H1 (cell line): ENCODE data around the gene OSBPL5. TPM values are rescaled to one million over a fixed set of nuclear protein-coding genes. Genes with fewer than 3 reads are reported as not detected.

Experiments
- CTCF ChIA-PET: fragments of 300-600 bp; sonication (Branson Sonifier 250); formaldehyde crosslinking; loops from one replicate; lab custom pipeline; 2021; ENCODE audit not compliant: partially characterized antibody; lab: Charles Lee
- POLR2A ChIA-PET: fragments of 300-600 bp; sonication (Branson Sonifier 250); formaldehyde crosslinking; loops from one replicate; lab custom pipeline; 2021; ENCODE audit warnings: inconsistent platforms; ENCODE audit not compliant: partially characterized antibody; lab: Charles Lee
- DNase-seq, 2 experiments: peaks; one replicate each; pipeline versions ENCODE4 v3.0.0 to v3.0.0-alpha.2; 2010 to 2022; ENCODE audit warnings: low spot score in 2 of 2, low read depth in 1 of 2, mixed read lengths in 1 of 2
- FAIRE-seq: peaks from 2 replicates; lab custom pipeline; 2011; peaks lifted over from hg19 to GRCh38; lab: Jason Lieb, UNC
- H2AFZ ChIP-seq: 2 replicates; pipeline ENCODE4 v1.8.1; 2012; ENCODE audit warnings: low read length, inconsistent platforms
- H2AK5ac ChIP-seq: 2 replicates; pipeline ENCODE4 v1.6.1; 2013; ENCODE audit warnings: low read depth, low read length
- H2BK120ac ChIP-seq: replicated peaks from 2 replicates; pipeline ENCODE3; 2013; ENCODE audit warnings: low read depth, low read length, inconsistent platforms
- H2BK12ac ChIP-seq: 2 replicates; pipeline ENCODE4 v1.6.1; 2013; ENCODE audit warnings: low read depth, low read length
- H2BK15ac ChIP-seq: 2 replicates; pipeline ENCODE4 v1.6.1; 2013; ENCODE audit warnings: low read length
- H2BK20ac ChIP-seq: 2 replicates; pipeline ENCODE4 v1.6.1; 2013; ENCODE audit warnings: low read length
- H2BK5ac ChIP-seq: 2 replicates; pipeline ENCODE4 v1.6.1; 2013; ENCODE audit warnings: low read depth, low read length
- H3K14ac ChIP-seq: 2 replicates; pipeline ENCODE4 v1.6.1; 2013; ENCODE audit warnings: inconsistent platforms; ENCODE audit not compliant: insufficient read length
- H3K18ac ChIP-seq: 2 replicates; pipeline ENCODE4 v1.6.1; 2013; ENCODE audit warnings: low read length; ENCODE audit errors: extremely low read depth
- H3K23ac ChIP-seq: 2 replicates; pipeline ENCODE4 v1.6.1; 2013; ENCODE audit warnings: inconsistent platforms; ENCODE audit not compliant: insufficient read length
- H3K23me2 ChIP-seq: 2 replicates; pipeline ENCODE4 v1.6.1; 2013; ENCODE audit warnings: low read depth, low read length
- H3K27ac ChIP-seq: 2 replicates; pipeline ENCODE4 v1.6.1; 2011; ENCODE audit warnings: low read depth, low read length, inconsistent platforms
- H3K27me3 ChIP-seq, 4 experiments: replicated peaks in 1 of 4; 1 replicate in 1 of 4; 2 replicates in 3 of 4; pipeline versions ENCODE4 v1.6.1 to v1.8.1; 2011 to 2013; ENCODE audit warnings: low read length in 3 of 4, mild to moderate bottlenecking in 3 of 4, inconsistent platforms in 2 of 4, mixed read lengths in 2 of 4, moderate library complexity in 1 of 4; ENCODE audit not compliant: control insufficient read depth in 3 of 4, insufficient read depth in 3 of 4; ENCODE audit errors: extremely low read depth in 1 of 4
- H3K36me3 ChIP-seq, 4 experiments: 2 replicates each; pipeline versions ENCODE4 v1.6.1 to v1.8.1; 2011 to 2013; ENCODE audit warnings: mild to moderate bottlenecking in 4 of 4, low read length in 3 of 4, moderate library complexity in 2 of 4, control low read depth in 1 of 4, inconsistent platforms in 1 of 4; ENCODE audit not compliant: insufficient read depth in 4 of 4, control insufficient read depth in 2 of 4
- H3K4ac ChIP-seq: replicated peaks from 2 replicates; pipeline ENCODE3; 2013; ENCODE audit warnings: low read length, low read depth, mixed read lengths, inconsistent platforms; ENCODE audit not compliant: insufficient read length
- H3K4me1 ChIP-seq, 4 experiments: replicated peaks in 1 of 4; 1 replicate in 1 of 4; 2 replicates in 3 of 4; pipeline versions ENCODE4 v1.6.1 to v1.8.1; 2011 to 2013; ENCODE audit warnings: low read length in 3 of 4, inconsistent platforms in 2 of 4, mixed read lengths in 1 of 4; ENCODE audit not compliant: insufficient read depth in 4 of 4, control insufficient read depth in 3 of 4
- H3K4me2 ChIP-seq, 2 experiments: 2 replicates each; pipeline versions ENCODE4 v1.6.1 to v1.8.1; 2011 to 2013; ENCODE audit warnings: low read depth in 2 of 2, low read length in 2 of 2, control low read depth in 1 of 2, inconsistent platforms in 1 of 2, mild to moderate bottlenecking in 1 of 2; ENCODE audit not compliant: insufficient read depth in 1 of 2
- H3K4me3 ChIP-seq, 4 experiments: fragments of 200-600, 300-600 bp in 1 of 4; sonication (generic), shearing (Covaris generic), sonication (Bioruptor Twin) in 1 of 4; 2 replicates each; pipeline versions ENCODE4 v1.5.1 to v1.8.1; 2011 to 2016; ENCODE audit warnings: low read length in 4 of 4, low read depth in 3 of 4, control low read depth in 2 of 4, inconsistent platforms in 2 of 4, mild to moderate bottlenecking in 2 of 4, mixed read lengths in 1 of 4, moderate library complexity in 1 of 4; ENCODE audit not compliant: insufficient read depth in 2 of 4; ENCODE audit errors: extremely low read depth in 1 of 4
- H3K56ac ChIP-seq: replicated peaks from 2 replicates; pipeline ENCODE3; 2013; ENCODE audit warnings: low read depth, mild to moderate bottlenecking, mixed read lengths, low read length, inconsistent platforms; ENCODE audit not compliant: insufficient read length
- H3K79me1 ChIP-seq: 2 replicates; pipeline ENCODE4 v1.6.1; 2013; ENCODE audit warnings: low read depth, low read length, control low read depth
- H3K79me2 ChIP-seq, 2 experiments: 2 replicates each; pipeline versions ENCODE4 v1.6.1 to v1.8.1; 2012 to 2013; ENCODE audit warnings: low read length in 2 of 2, mild to moderate bottlenecking in 2 of 2, inconsistent platforms in 1 of 2; ENCODE audit not compliant: insufficient read depth in 2 of 2, control insufficient read depth in 1 of 2
- H3K9ac ChIP-seq, 4 experiments: replicated peaks in 1 of 4; 1 replicate in 1 of 4; 2 replicates in 3 of 4; pipeline versions ENCODE4 v1.6.1 to v1.8.1; 2011 to 2013; ENCODE audit warnings: low read depth in 3 of 4, low read length in 3 of 4, control low read depth in 2 of 4, mild to moderate bottlenecking in 2 of 4, moderate library complexity in 2 of 4, inconsistent platforms in 1 of 4; ENCODE audit errors: extremely low read depth in 1 of 4
- H3K9me3 ChIP-seq, 2 experiments: 2 replicates each; pipeline versions ENCODE4 v1.6.1 to v1.8.1; 2012 to 2013; ENCODE audit warnings: mild to moderate bottlenecking in 2 of 2, moderate library complexity in 2 of 2, control low read depth in 1 of 2, inconsistent platforms in 1 of 2, low read depth in 1 of 2, low read length in 1 of 2, mixed read lengths in 1 of 2; ENCODE audit not compliant: insufficient read depth in 2 of 2
- H4K20me1 ChIP-seq, 2 experiments: replicated peaks in 1 of 2; 2 replicates each; pipeline versions ENCODE3 to v1.8.1; 2011 to 2013; ENCODE audit warnings: inconsistent platforms in 2 of 2, low read length in 2 of 2, mild to moderate bottlenecking in 1 of 2; ENCODE audit not compliant: insufficient read depth in 2 of 2, control insufficient read depth in 1 of 2
- H4K5ac ChIP-seq: 2 replicates; pipeline ENCODE4 v1.6.1; 2013; ENCODE audit warnings: low read length, low read depth, mixed read lengths, inconsistent platforms; ENCODE audit not compliant: insufficient read length
- H4K8ac ChIP-seq: 2 replicates; pipeline ENCODE4 v1.8.0; 2013; ENCODE audit warnings: mild to moderate bottlenecking, moderate library complexity, low read length, inconsistent platforms; ENCODE audit not compliant: insufficient read depth; ENCODE audit errors: extremely low read depth
- H4K91ac ChIP-seq: replicated peaks from 2 replicates; pipeline ENCODE3; 2013; ENCODE audit warnings: low read length, mixed read lengths, inconsistent platforms; ENCODE audit not compliant: insufficient read length
- CHD1 ChIP-seq: IDR thresholded peaks from 2 replicates; pipeline ENCODE4 v1.6.1; 2012; ENCODE audit warnings: low read depth, low read length, improper control_type of control experiment
- KDM4A ChIP-seq: IDR thresholded peaks from one replicate; pipeline ENCODE4 v1.7.1; 2012; ENCODE audit warnings: low read depth, mild to moderate bottlenecking, moderate library complexity, low read length, inconsistent platforms; ENCODE audit not compliant: severe bottlenecking
- MAX ChIP-seq: IDR thresholded peaks from 2 replicates; pipeline ENCODE4 v1.6.1; 2012; ENCODE audit warnings: inconsistent platforms
- ZNF274 ChIP-seq: IDR thresholded peaks from 2 replicates; pipeline ENCODE4 v1.7.0; 2012; ENCODE audit warnings: low read length, borderline replicate concordance; ENCODE audit errors: extremely low read depth
- whole genome bisulfite sequencing, 2 experiments: shearing (Covaris generic) in 1 of 2; methylation state at CpG; one replicate each; pipeline versions ENCODE4 v1.1.6 to v1.1.7; 2013 to 2015; ENCODE audit warnings: low lambda C conversion rate in 2 of 2, mixed read lengths in 2 of 2, inconsistent platforms in 1 of 2, low coverage in 1 of 2, missing lambda C conversion rate in 1 of 2; ENCODE audit not compliant: insufficient replicate concordance in 2 of 2, insufficient coverage in 1 of 2, insufficient read length in 1 of 2; ENCODE audit errors: extremely low coverage in 1 of 2, missing lambda C conversion rate in 1 of 2; 5-methylcytosine and 5-hydroxymethylcytosine counted together
- polyA plus RNA-seq, 7 experiments: library from polyadenylated mRNA; depleted of rRNA in 3 of 7; stranded (reverse) in 5 of 7; unstranded in 2 of 7; fragments of >200 nt in 5 of 7; fragments of 200-250 nt in 2 of 7; gene quantifications; 1 replicate in 5 of 7; 2 replicates in 1 of 7; 4 replicates in 1 of 7; pipeline versions ENCODE4 v1.2.1 to v1.2.3, GENCODE V29; 2011 to 2013; ENCODE audit warnings: missing spikeins in 2 of 7, mixed read lengths in 2 of 7
- total RNA-seq: library from RNA; stranded (reverse); fragmentation: NEBNext Ultra II Directional; extraction: Animal tissue kit (Norgen Biotek cat#: 25700); gene quantifications from 2 replicates; pipeline ENCODE4 v1.2.1, GENCODE V29; 2021

The OSBPL5 gene
- total and polyA plus RNA-seq, 2 of the 8 experiments (the other 6 are each of a cell fraction or from before 2014, with no cell fraction given): 3.4 to 9.9 TPM

- Histone ChIP-seq H3K27me3 (peaks cover 0 to 36% (median 19%) of the 10 kb centered on the region in 4 experiments; a peak in 6 of 7 replicates), H3K4ac (peak overlapping the region; percentile 55), H3K23ac (no peak overlapping the region), H3K23me2 (peaks cover 20% of the 10 kb centered on the region), H3K4me2 (peak overlapping the region; percentile 94 to 100), H3K79me1 (peaks cover 6% of the 10 kb centered on the region), H3K4me3 (peak overlapping the region in 2 of 4 experiments; percentile 59 to 70; a peak in 3 of 8 replicates), H3K79me2 (peaks cover 2 to 3% of the 10 kb centered on the region in 2 experiments; a peak in 2 of 4 replicates), H3K36me3 (no peaks in the 10 kb centered on the region), H4K5ac (peak overlapping the region; percentile 5), H3K9ac (no peak overlapping the region), H2BK12ac (peak overlapping the region; percentile 94; the same call in 1 of the 2 replicates), H2BK20ac (0 out of 2 replicates have a peak overlapping the region, but pooled peaks have one; percentile 82), H3K56ac (no peak overlapping the region), H2AK5ac (no peak overlapping the region; the same call in 1 of the 2 replicates), H3K4me1 (peaks cover 8 to 36% (median 27%) of the 10 kb centered on the region in 4 experiments), H3K9me3 (no peaks in the 10 kb centered on the region), H3K18ac (no peak overlapping the region; the same call in 1 of the 2 replicates), H2BK5ac (0 out of 2 replicates have a peak overlapping the region, but pooled peaks have one; percentile 12), H2BK120ac (peak overlapping the region; percentile 19), H4K8ac (no peak overlapping the region; the same call in 1 of the 2 replicates), H4K20me1 (peaks cover 0 to 4% of the 10 kb centered on the region in 2 experiments), H3K14ac (no peak overlapping the region), H2BK15ac (peak overlapping the region; percentile 6; the same call in 1 of the 2 replicates), H3K27ac (no peak overlapping the region), H4K91ac (peak overlapping the region; percentile 68), H2AFZ (0 out of 2 replicates have a peak overlapping the region, but pooled peaks have one; percentile 96)
- WGBS, 2 experiments: 80% methylated on average over 14 of the region's 14 CpGs; no CpG with 5 or more reads in 1 of the 2 experiments
- CTCF ChIA-PET: interaction anchor here (1.0 to 2.3 kb wide), 9 partner anchors 10 to 124 kb away, joined by 3 to 9 read pairs (median 4); no protein-coding TSS in a partner anchor
- FAIRE-seq (no peak), DNase-seq (no peak)
- POLR2A ChIA-PET: interaction anchor here (1.3 to 1.5 kb wide), 2 partner anchors 27 to 220 kb away, joined by 6 read pairs; no protein-coding TSS in a partner anchor
- TF ChIP-seq KDM4A: no peak
- TF ChIP-seq MAX: no peak
- TF ChIP-seq CHD1: no peak
- TF ChIP-seq ZNF274: no peak
Measured at GRCh38 chr11:3161309-3161708, 3.8 kb downstream of the OSBPL5 start.
